NB4 (cell line): Measurements from ENCODE around the gene ZNF77.
"Not testable (repeated sequence)": the region's sequence is repeated elsewhere in the genome, so short reads cannot be mapped to it uniquely, and the experiment has no call there.

Experiments
- DNase-seq: peaks from one replicate; pipeline ENCODE4 v3.0.0; 2010; ENCODE audit warnings: low read depth
- H3K4me3 ChIP-seq: one replicate; pipeline ENCODE4 v1.5.1; 2011; ENCODE audit warnings: mild to moderate bottlenecking, low read depth, low read length, moderate library complexity
- MYC ChIP-seq: IDR thresholded peaks from 2 replicates; pipeline ENCODE4 v1.6.1; 2011; ENCODE audit warnings: low read depth, low read length
- POLR2A ChIP-seq: IDR thresholded peaks from 2 replicates; pipeline ENCODE4 v1.6.1; 2011; ENCODE audit warnings: mild to moderate bottlenecking; ENCODE audit not compliant: insufficient read length; ENCODE audit errors: extremely low read depth
- TF ChIP-seq, protein P1 (sequence below): IDR thresholded peaks from one replicate; pipeline ENCODE4 v1.5.1; 2012; ENCODE audit warnings: low read depth, low read length
- TF ChIP-seq, protein P2 (sequence below): IDR thresholded peaks from 2 replicates; pipeline ENCODE4 v1.6.1; 2011; ENCODE audit warnings: low read depth, low read length

The ZNF77 gene

DNA sequence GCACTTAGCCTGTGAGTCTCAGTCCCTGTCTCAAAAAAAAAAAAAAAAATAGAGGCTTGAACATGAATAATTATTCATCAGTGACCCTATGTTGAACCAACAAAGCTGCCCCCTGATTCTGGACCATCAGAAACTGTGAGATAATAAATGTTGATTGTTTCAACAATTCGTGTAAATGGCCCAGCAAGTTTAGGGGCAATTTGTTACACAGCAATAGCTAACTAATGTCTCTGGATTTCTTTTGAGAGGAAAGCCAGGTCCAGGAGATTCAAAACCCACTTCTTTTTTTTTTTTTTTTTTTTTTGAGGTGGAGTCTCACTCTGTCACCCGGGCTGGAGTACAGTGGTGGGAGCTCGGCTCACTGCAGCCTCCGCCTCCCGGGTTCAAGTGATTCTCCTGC is 20.1 kb upstream of the ZNF77 start:
- TF ChIP-seq POLR2A (no peak), MYC (no peak)
- TF ChIP-seq, protein P1, sequence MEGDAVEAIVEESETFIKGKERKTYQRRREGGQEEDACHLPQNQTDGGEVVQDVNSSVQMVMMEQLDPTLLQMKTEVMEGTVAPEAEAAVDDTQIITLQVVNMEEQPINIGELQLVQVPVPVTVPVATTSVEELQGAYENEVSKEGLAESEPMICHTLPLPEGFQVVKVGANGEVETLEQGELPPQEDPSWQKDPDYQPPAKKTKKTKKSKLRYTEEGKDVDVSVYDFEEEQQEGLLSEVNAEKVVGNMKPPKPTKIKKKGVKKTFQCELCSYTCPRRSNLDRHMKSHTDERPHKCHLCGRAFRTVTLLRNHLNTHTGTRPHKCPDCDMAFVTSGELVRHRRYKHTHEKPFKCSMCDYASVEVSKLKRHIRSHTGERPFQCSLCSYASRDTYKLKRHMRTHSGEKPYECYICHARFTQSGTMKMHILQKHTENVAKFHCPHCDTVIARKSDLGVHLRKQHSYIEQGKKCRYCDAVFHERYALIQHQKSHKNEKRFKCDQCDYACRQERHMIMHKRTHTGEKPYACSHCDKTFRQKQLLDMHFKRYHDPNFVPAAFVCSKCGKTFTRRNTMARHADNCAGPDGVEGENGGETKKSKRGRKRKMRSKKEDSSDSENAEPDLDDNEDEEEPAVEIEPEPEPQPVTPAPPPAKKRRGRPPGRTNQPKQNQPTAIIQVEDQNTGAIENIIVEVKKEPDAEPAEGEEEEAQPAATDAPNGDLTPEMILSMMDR, result no peak
- TF ChIP-seq, protein P2, sequence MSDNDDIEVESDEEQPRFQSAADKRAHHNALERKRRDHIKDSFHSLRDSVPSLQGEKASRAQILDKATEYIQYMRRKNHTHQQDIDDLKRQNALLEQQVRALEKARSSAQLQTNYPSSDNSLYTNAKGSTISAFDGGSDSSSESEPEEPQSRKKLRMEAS, result no peak
- no peak for DNase-seq
- no peak overlapping the region for H3K4me3 ChIP-seq

DNA sequence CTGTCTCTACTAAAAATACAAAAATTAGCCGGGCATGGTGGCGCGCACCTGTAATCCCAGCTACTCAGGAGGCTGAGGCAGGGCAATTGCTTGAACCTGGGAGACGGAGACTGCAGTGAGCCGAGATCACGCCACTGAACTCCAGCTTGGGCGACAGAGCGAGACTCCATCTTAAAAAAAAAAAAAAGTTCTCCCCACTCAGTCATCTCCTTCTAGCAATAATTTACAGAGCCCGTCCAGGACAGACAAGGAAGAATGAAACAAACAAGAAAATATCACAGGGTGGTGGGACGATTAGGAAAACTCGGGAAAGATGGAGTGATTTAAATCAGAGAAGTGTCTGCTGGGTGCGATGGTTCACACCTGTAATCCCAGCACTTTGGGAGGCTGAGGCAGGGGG is 18.9 kb upstream of the ZNF77 start:
- not testable (repeated sequence) for DNase-seq

DNA sequence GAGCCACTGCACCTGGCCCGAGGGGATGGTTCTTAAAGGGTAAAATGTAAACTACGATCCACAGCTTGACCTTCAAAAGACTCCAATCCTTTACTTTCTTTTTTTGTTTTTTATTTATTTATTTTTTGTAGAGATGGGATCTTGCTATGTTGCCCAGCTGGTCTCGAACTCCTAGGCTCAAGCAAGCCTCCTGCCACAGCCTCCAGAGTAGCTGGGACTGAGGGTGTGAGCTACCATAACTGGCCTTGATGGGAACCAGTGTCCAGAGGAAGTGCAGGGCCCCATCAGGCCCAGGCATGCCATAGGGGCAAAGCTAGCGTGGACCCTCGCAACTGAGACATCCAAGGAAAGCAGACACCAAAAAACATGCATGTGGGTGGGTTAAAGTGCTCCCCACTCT is 18.4 kb upstream of the ZNF77 start:
- TF ChIP-seq, protein P1, result no peak
- TF ChIP-seq, protein P2, result no peak
- TF ChIP-seq POLR2A (no peak), MYC (no peak)

More for the DNA sequence above, 18.9 kb upstream of the ZNF77 start:
- not testable (repeated sequence) for H3K4me3 ChIP-seq

DNA sequence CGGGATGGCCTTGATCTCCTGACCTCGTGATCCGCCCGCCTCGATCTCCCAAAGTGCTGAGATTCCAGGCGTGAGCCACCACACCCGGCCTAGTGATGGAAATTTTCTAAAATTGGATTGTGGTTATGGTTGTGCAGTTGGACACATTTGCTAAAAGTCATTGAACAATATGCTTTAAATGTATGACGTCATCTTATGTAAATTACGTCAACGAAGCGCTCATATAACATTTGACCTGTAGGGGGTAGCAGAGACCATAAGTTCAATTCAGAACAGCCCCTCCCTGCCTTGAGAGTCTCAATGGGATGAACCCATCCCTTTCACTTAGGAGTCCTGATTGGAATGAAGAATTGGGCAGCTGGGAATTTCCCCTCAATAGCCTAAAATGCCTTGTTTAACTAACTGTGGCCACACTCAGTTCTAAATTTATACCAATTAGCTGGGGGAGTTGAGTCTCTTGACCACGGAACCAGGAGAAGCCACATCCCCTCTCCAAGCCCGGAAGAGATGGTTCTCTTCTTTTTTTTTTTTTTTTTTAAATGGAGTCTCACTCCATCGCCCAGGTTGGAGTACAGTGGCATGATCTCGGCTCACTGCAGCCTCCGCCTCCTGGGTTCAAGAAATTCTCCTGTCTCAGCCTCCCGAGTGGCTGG is 17.4 kb upstream of the ZNF77 start:
- TF ChIP-seq, protein P1, result peak; percentile 36
- TF ChIP-seq MYC, result no peak
- DNase-seq, result peak; percentile 68
- H3K4me3 ChIP-seq, result no peak overlapping the region

More for the DNA sequence above, 18.4 kb upstream of the ZNF77 start:
- H3K4me3 ChIP-seq, result no peak overlapping the region
- no peak for DNase-seq

DNA sequence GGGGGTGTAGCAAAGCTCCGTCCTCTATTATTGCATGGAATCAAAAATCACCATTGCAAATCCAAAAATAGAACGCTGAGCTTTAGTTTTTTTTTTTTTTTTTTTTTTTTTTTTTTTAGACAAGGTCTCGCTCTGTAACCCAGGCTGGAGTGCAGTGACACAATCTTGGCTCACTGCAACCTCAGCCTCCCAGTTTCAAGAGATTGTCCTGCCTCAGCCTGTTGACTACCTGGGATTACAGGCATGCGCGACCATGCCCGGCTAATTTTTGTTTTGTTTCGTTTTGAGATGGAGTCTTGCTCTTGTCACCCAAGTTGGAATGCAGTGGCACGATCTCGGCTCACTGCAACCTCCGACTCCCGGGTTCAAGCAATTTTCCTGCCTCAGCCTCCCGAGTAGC is 15.3 kb upstream of the ZNF77 start:
- DNase-seq, result no peak
- TF ChIP-seq, protein P1, result no peak
- TF ChIP-seq MYC, result no peak
- TF ChIP-seq POLR2A, result no peak
- TF ChIP-seq, protein P2, result no peak

DNA sequence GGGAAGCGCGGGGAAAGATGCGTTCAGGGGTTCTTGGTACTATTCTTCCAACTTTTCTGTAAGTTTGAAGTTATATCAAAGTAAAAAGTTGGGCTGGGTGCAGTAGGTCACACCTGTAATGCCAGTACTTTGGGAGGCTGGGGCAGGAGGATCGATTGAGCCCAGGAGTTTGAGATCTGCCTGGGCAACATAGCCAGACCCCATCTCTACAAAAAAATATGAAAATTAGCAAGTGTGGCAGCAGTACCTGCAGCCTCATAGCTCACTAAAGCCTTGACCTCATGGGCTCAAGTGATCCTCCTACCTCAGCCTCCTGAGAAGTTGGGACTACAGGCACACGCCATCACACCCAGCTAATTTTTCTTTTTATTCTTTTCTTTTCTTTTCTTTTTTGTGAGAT is 12.4 kb upstream of the ZNF77 start:
- no peak for TF ChIP-seq POLR2A
- TF ChIP-seq MYC, result no peak
- TF ChIP-seq, protein P2, result no peak
- TF ChIP-seq, protein P1, result no peak
- no peak for DNase-seq

More for the DNA sequence above, 15.3 kb upstream of the ZNF77 start:
- H3K4me3 ChIP-seq, result no peak overlapping the region

More for the DNA sequence above, 12.4 kb upstream of the ZNF77 start:
- no peak overlapping the region for H3K4me3 ChIP-seq
